ENCODE measurements around the gene FOXL3. TPM values are rescaled to one million over a fixed set of nuclear protein-coding genes. Genes with fewer than 3 reads are reported as not detected.

The FOXL3 gene
- total RNA-seq, 1 experiment from 2014 or later, result not detected

GRCh38 chr7:244974-245373 lies 45.0 kb upstream of the FOXL3 start:
- peaks cover 11% of the 10 kb centered on the region for H3K27me3 Mint-ChIP-seq (ENCODE audit: unreplicated experiment)
- no peak overlapping the region for H3K27ac Mint-ChIP-seq (ENCODE audit: unreplicated experiment)
- intact Hi-C loops (cut with micrococcal nuclease; ENCODE audit: unreplicated experiment), result no loop called here

DNA sequence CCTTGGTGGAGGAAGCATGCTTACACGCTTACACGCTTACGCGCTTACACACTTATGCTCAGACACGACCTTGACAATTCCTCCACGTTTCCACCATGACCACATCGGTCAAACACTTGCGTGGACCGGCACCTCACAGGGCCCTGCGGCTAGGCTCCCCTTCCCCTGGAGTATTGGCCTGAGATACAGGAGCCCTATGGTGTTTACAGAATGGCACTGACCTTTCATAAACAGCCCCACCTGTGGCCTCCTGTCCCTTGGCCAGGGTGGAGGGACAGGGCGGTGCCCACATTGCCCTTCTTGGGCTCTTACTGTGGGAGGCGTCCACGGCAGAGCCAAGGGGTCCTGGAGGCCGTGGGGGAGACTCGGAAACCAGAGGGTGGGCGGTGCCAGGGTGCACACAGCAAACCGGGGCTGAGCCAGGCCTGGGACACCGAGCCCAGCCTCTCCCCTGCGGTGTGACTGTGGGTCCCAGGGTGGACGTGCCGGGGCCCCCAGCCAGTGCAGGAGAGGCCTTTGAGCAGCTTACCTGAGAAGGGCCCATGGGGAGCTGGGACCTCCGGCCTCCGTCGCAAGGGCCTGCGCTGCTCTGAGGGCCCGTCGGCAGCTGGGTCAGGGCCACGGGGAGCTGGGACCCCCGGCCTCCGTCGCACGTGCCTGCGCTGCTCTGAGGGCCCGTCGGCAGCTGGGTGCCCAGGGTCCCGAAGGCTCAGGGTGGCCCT lies 44.2 kb upstream of the FOXL3 start:
- TF ChIP-seq, protein P1, sequence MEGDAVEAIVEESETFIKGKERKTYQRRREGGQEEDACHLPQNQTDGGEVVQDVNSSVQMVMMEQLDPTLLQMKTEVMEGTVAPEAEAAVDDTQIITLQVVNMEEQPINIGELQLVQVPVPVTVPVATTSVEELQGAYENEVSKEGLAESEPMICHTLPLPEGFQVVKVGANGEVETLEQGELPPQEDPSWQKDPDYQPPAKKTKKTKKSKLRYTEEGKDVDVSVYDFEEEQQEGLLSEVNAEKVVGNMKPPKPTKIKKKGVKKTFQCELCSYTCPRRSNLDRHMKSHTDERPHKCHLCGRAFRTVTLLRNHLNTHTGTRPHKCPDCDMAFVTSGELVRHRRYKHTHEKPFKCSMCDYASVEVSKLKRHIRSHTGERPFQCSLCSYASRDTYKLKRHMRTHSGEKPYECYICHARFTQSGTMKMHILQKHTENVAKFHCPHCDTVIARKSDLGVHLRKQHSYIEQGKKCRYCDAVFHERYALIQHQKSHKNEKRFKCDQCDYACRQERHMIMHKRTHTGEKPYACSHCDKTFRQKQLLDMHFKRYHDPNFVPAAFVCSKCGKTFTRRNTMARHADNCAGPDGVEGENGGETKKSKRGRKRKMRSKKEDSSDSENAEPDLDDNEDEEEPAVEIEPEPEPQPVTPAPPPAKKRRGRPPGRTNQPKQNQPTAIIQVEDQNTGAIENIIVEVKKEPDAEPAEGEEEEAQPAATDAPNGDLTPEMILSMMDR (IDR thresholded peaks at IDR 0.05; ENCODE audit: unreplicated experiment), result no peak
- H3K9me3 Mint-ChIP-seq (ENCODE audit: low read depth, unreplicated experiment), result no peaks in the 10 kb centered on the region
- no peak for DNase-seq
- BruUV-seq (replicated peaks), result no TSS peak
- H3K36me3 Mint-ChIP-seq (ENCODE audit: insufficient read depth, unreplicated experiment), result no peaks in the 10 kb centered on the region
- H3K4me1 Mint-ChIP-seq (ENCODE audit: low read depth, unreplicated experiment), result no peaks in the 10 kb centered on the region
- no peak overlapping the region for H3K4me3 Mint-ChIP-seq (ENCODE audit: low read depth, unreplicated experiment)
- CTCF ChIA-PET, result no interaction called here
- peaks cover 11% of the 10 kb centered on the region for H3K27me3 Mint-ChIP-seq (ENCODE audit: unreplicated experiment)
- intact Hi-C loops (cut with micrococcal nuclease; ENCODE audit: unreplicated experiment), result no loop called here
- H3K27ac Mint-ChIP-seq (ENCODE audit: unreplicated experiment), result no peak overlapping the region

More at GRCh38 chr7:244974-245373, 45.0 kb upstream of the FOXL3 start:
- BruUV-seq (replicated peaks), result no TSS peak
- no peak overlapping the region for H3K4me3 Mint-ChIP-seq (ENCODE audit: low read depth, unreplicated experiment)
- no peak for DNase-seq
- CTCF ChIA-PET, result interaction anchor here (1.7 kb wide), 1 partner anchor 10 kb away, joined by 3 read pairs; no protein-coding TSS in a partner anchor
- TF ChIP-seq, protein P1 (IDR thresholded peaks at IDR 0.05; ENCODE audit: unreplicated experiment), result no peak
- H3K4me1 Mint-ChIP-seq (ENCODE audit: low read depth, unreplicated experiment), result no peaks in the 10 kb centered on the region
- no peaks in the 10 kb centered on the region for H3K9me3 Mint-ChIP-seq (ENCODE audit: low read depth, unreplicated experiment)
- no peaks in the 10 kb centered on the region for H3K36me3 Mint-ChIP-seq (ENCODE audit: insufficient read depth, unreplicated experiment)

GRCh38 chr7:246451-246850 lies 43.5 kb upstream of the FOXL3 start:
- Mint-ChIP-seq H3K27me3 (ENCODE audit: unreplicated experiment) (peaks cover 11% of the 10 kb centered on the region), H3K27ac (ENCODE audit: unreplicated experiment) (no peak overlapping the region), H3K36me3 (ENCODE audit: insufficient read depth, unreplicated experiment) (no peaks in the 10 kb centered on the region), H3K4me3 (ENCODE audit: low read depth, unreplicated experiment) (no peak overlapping the region), H3K9me3 (ENCODE audit: low read depth, unreplicated experiment) (no peaks in the 10 kb centered on the region), H3K4me1 (ENCODE audit: low read depth, unreplicated experiment) (no peaks in the 10 kb centered on the region)
- TF ChIP-seq, protein P1 (IDR thresholded peaks at IDR 0.05; ENCODE audit: unreplicated experiment), result no peak
- CTCF ChIA-PET, result no interaction called here
- DNase-seq, result no peak
- intact Hi-C loops (cut with micrococcal nuclease; ENCODE audit: unreplicated experiment), result no loop called here
- BruUV-seq (replicated peaks), result no TSS peak

GRCh38 chr7:247181-247580 lies 42.8 kb upstream of the FOXL3 start:
- no TSS peak for BruUV-seq (replicated peaks)
- H3K4me1 Mint-ChIP-seq (ENCODE audit: low read depth, unreplicated experiment), result no peaks in the 10 kb centered on the region

More at GRCh38 chr7:247181-247580, 42.8 kb upstream of the FOXL3 start:
- Mint-ChIP-seq H3K27ac (ENCODE audit: unreplicated experiment) (no peak overlapping the region), H3K27me3 (ENCODE audit: unreplicated experiment) (peaks cover 11% of the 10 kb centered on the region), H3K4me3 (ENCODE audit: low read depth, unreplicated experiment) (no peak overlapping the region), H3K9me3 (ENCODE audit: low read depth, unreplicated experiment) (no peaks in the 10 kb centered on the region), H3K36me3 (ENCODE audit: insufficient read depth, unreplicated experiment) (no peaks in the 10 kb centered on the region)
- CTCF ChIA-PET, result interaction anchor here (0.6 kb wide), 1 partner anchor 1519 kb away, joined by 3 read pairs; no protein-coding TSS in a partner anchor
- intact Hi-C loops (cut with micrococcal nuclease; ENCODE audit: unreplicated experiment), result no loop called here
- TF ChIP-seq, protein P1 (IDR thresholded peaks at IDR 0.05; ENCODE audit: unreplicated experiment), result no peak
- DNase-seq, result no peak

All from Calu3 (cell line).